ENCODE measurements around the gene ZNF526.

Gene ZNF526

GRCh38 chr19:42197375-42197817 lies 22.7 kb upstream of the ZNF526 start:
- no peak for DNase-seq

GRCh38 chr19:42198676-42199439 lies 21.3 kb upstream of the ZNF526 start:
- peak; percentile 81 for DNase-seq

- DNase-seq, result peak; percentile 87
Measured at GRCh38 chr19:42199440-42200115, 20.5 kb upstream of the ZNF526 start.

- DNase-seq, result no peak
Measured at GRCh38 chr19:42200116-42200715, 19.9 kb upstream of the ZNF526 start.

- DNase-seq, result peak; percentile 70
Measured at GRCh38 chr19:42201489-42202289, 18.4 kb upstream of the ZNF526 start.

- DNase-seq, result no peak
Measured at GRCh38 chr19:42202290-42202880, 17.7 kb upstream of the ZNF526 start.

- DNase-seq, result no peak
Measured at GRCh38 chr19:42203700-42204099, 16.4 kb upstream of the ZNF526 start.

- DNase-seq, result no peak
Measured at GRCh38 chr19:42204664-42205063, 15.4 kb upstream of the ZNF526 start.

GRCh38 chr19:42206871-42207755 lies 13.0 kb upstream of the ZNF526 start:
- DNase-seq, result no peak

- DNase-seq, result no peak
Measured at GRCh38 chr19:42207767-42208271, 12.3 kb upstream of the ZNF526 start.

- DNase-seq, result no peak
Measured at GRCh38 chr19:42208612-42209011, 11.5 kb upstream of the ZNF526 start.

GRCh38 chr19:42212886-42213285 lies 7.2 kb upstream of the ZNF526 start:
- no peak for DNase-seq

- DNase-seq, result no peak
Measured at GRCh38 chr19:42214810-42215485, 5.2 kb upstream of the ZNF526 start.

- no peak for DNase-seq
Measured at GRCh38 chr19:42216653-42217519, 3.2 kb upstream of the ZNF526 start.

GRCh38 chr19:42217520-42218437 lies 2.3 kb upstream of the ZNF526 start, which contains the start of gene DEDD2:
TSS of gene DEDD2 (minus strand) at chr19:42217677. CDS start at chr19:42217007, 670 bp downstream.
- peak; percentile 100 for DNase-seq

- DNase-seq, result no peak
Measured at GRCh38 chr19:42220751-42221097, 612 bp downstream of the ZNF526 start.

- DNase-seq, result no peak
Measured at GRCh38 chr19:42224940-42225717, 5.0 kb downstream of the ZNF526 start.

Measured in activated CD4-positive, alpha-beta T cell treated with anti-CD3 and anti-CD28 coated beads, Interleukin-2, amount 50 U/mL, for 16 hours (primary cell).